Lung (tissue), 12 donors: ENCODE data around the gene MATN1. TPM values are rescaled to one million over a fixed set of nuclear protein-coding genes. Genes with fewer than 3 reads are reported as not detected.

ENCODE experiments used
- ATAC-seq: fragments of 200-7000 bp; cut with Tn5 transposase; one replicate; pipeline ENCODE4 v1.9.1; 2020; ENCODE audit warnings: moderate number of reproducible peaks; ENCODE audit not compliant: insufficient read depth, low FRiP score
- DNase-seq, 3 donors: peaks; one replicate each; pipeline ENCODE4 v3.0.0-alpha.2; 2013 to 2017
- H3K27ac ChIP-seq, 2 donors: one replicate each; pipeline ENCODE4 v1.5.1; 2013; ENCODE audit warnings: mild to moderate bottlenecking in 2 of 2, moderate library complexity in 2 of 2, control low read depth in 1 of 2, inconsistent platforms in 1 of 2, low read depth in 1 of 2, low read length in 1 of 2
- H3K27me3 ChIP-seq, 3 donors: one replicate each; pipeline ENCODE4 v1.5.1; 2013; ENCODE audit warnings: low read length in 2 of 3; ENCODE audit not compliant: control insufficient read depth in 3 of 3, insufficient read depth in 3 of 3
- H3K36me3 ChIP-seq, 4 donors: one replicate each; pipeline ENCODE4 v1.5.1; 2013; ENCODE audit warnings: low read length in 4 of 4, mild to moderate bottlenecking in 1 of 4, moderate library complexity in 1 of 4; ENCODE audit not compliant: control insufficient read depth in 4 of 4, insufficient read depth in 4 of 4
- H3K4me1 ChIP-seq, 5 donors: one replicate each; pipeline ENCODE4 v1.5.1; 2013; ENCODE audit warnings: low read length in 5 of 5, mild to moderate bottlenecking in 2 of 5, moderate library complexity in 1 of 5; ENCODE audit not compliant: control insufficient read depth in 5 of 5, insufficient read depth in 5 of 5
- H3K4me3 ChIP-seq: one replicate; pipeline ENCODE4 v1.5.1; 2013; ENCODE audit warnings: mild to moderate bottlenecking, control low read depth, moderate library complexity
- H3K9ac ChIP-seq, 2 donors: one replicate each; pipeline ENCODE4 v1.5.1; 2013; ENCODE audit warnings: low read length in 2 of 2, control low read depth in 1 of 2; ENCODE audit not compliant: insufficient read depth in 1 of 2
- H3K9me3 ChIP-seq, 4 donors: one replicate each; pipeline ENCODE4 v1.5.1; 2013; ENCODE audit warnings: low read length in 3 of 4, mild to moderate bottlenecking in 1 of 4, moderate library complexity in 1 of 4; ENCODE audit not compliant: control insufficient read depth in 4 of 4, insufficient read depth in 3 of 4
- CTCF ChIP-seq: IDR thresholded peaks from 2 replicates; pipeline ENCODE4 v1.5.1; 2012; ENCODE audit warnings: mild to moderate bottlenecking; ENCODE audit errors: control extremely low read depth, extremely low read depth
- WGBS, 2 donors: extraction: QIAGEN DNeasy Blood & Tissue Kit; methylation state at CpG; one replicate each; pipeline ENCODE4 v1.1.7; 2013; 5-methylcytosine and 5-hydroxymethylcytosine counted together
- polyA plus RNA-seq, 2 donors: library from polyadenylated mRNA; stranded (reverse); fragments of 200-250 nt; gene quantifications; one replicate each; pipeline ENCODE4 v1.2.1, GENCODE V29; 2013
- total RNA-seq, 2 donors: library from RNA; depleted of rRNA in 1 of 2; stranded (reverse); fragments of >200 nt in 1 of 2; gene quantifications; one replicate each; pipeline ENCODE4 v1.2.1, GENCODE V29; 2014 to 2021
- donor health status: control.
- donor health status: control.
- donor health status: Bipolar disorder and iron deficiency.
- donor health status: healthy.
- donor health status: DM: yes; HTN: yes; CAD: no.

MATN1 gene
- total and polyA plus RNA-seq, 4 donors = 0.15 to 0.57 (median 0.17) TPM

GRCh38 chr1:30698401-30698981, 24.9 kb downstream of the MATN1 start:
- no peaks in the 10 kb centered on the region for H3K9me3 ChIP-seq
- no peak overlapping the region for H3K4me3 ChIP-seq
- H3K27ac ChIP-seq = no peak overlapping the region
- no peaks in the 10 kb centered on the region for H3K36me3 ChIP-seq
- ATAC-seq = no peak
- peaks cover 0 to 3% (median 0%) of the 10 kb centered on the region in 5 donors for H3K4me1 ChIP-seq
- no peaks in the 10 kb centered on the region for H3K27me3 ChIP-seq
- TF ChIP-seq CTCF = no peak
- no peak for DNase-seq
- 78 to 86% methylated on average over 17 of the region's 17 CpGs for WGBS, 2 donors
- no peak overlapping the region for H3K9ac ChIP-seq

DNA sequence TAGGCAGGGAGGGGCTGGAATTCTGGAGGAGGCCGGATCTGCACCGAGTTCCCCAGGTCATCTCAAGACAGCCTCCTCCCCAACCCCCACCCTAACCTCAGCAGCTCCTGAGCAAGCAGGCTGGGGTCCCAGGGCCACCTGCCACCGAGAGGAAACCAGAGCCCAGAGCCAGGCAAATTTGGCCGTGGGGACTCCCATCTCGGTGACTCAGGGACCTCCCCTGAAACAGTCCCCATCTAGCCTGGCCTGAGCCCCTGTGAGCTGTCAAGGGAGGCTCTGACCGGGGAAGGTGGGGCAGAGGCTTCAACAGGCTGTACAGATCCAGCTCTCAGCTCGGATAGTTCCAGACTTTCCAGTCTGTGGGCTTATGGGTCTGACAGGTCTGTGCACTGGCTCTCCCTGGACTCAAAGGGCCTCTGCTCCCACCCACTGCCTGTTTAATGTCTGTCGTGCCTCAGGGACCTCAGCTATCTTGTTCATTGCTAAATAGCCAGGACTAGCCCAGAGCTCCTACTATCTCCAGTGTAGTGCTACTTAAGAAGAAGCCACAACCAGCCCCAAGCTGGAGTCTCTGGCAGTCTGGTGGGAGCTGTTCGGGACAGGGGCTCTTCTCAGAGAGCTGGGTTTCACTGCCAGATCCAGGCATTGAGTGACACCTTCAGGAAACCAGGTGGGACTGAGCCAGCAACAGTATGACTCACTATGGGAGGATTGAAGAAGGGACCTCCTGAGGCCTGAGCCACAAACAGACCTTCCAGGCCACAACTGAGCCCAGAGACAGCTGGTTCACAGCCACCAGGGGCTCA, 25.6 kb downstream of the MATN1 start:
- Histone ChIP-seq H3K27me3 (no peaks in the 10 kb centered on the region), H3K36me3 (no peaks in the 10 kb centered on the region), H3K4me1 (peaks cover 0 to 3% (median 0%) of the 10 kb centered on the region in 5 donors), H3K9ac (no peak overlapping the region), H3K4me3 (no peak overlapping the region), H3K9me3 (no peaks in the 10 kb centered on the region), H3K27ac (no peak overlapping the region)
- ATAC-seq (no peak), DNase-seq (peak in 1 of 3 donors; percentile 9)
- TF ChIP-seq CTCF = no peak
- WGBS, 2 donors = 62 to 72% methylated on average over 9 of the region's 9 CpGs

DNA sequence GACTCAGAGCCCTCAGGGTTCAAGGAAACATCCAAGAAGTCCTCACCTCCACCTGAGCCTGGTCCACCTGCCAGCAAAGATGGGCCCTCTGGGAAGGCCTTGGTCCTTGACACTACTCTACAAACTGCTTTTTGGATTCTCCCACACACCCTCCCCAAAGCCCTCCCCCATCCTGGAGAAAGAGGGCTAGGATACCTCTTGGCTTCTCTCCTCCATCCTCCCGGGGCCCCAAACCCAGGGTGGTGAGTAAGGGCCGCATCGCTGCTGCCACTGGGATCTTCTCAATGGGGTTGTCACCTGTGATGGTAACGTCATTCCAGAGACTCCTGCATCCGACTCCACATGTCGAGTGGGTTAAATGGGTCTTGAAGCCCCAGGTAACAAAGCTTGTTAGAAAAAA, 26.6 kb downstream of the MATN1 start:
- ATAC-seq (no peak), DNase-seq (peak in 1 of 3 donors; percentile 4)
- Histone ChIP-seq H3K4me1 (peaks cover 0 to 3% (median 0%) of the 10 kb centered on the region in 5 donors), H3K9ac (no peak overlapping the region), H3K36me3 (no peaks in the 10 kb centered on the region), H3K9me3 (no peaks in the 10 kb centered on the region), H3K27me3 (no peaks in the 10 kb centered on the region), H3K27ac (no peak overlapping the region), H3K4me3 (no peak overlapping the region)
- WGBS, 2 donors = 92 to 96% methylated on average over 6 of the region's 6 CpGs
- no peak for TF ChIP-seq CTCF
